GM12892 (cell line): ENCODE data around the gene CACNB3. TPM values are rescaled to one million over a fixed set of nuclear protein-coding genes. Genes with fewer than 3 reads are reported as not detected.

Experiments used
- DNase-seq: peaks from one replicate; pipeline ENCODE4 v3.0.0; 2011; ENCODE audit not compliant: insufficient read length
- FAIRE-seq: peaks from 2 replicates; lab custom pipeline; 2011; peaks lifted over from hg19 to GRCh38; lab: Jason Lieb, UNC
- POLR2A ChIP-seq: IDR thresholded peaks from 2 replicates; pipeline ENCODE4 v1.6.1; 2011; ENCODE audit warnings: low read depth, low read length, control low read depth
- POLR2AphosphoS5 ChIP-seq: IDR thresholded peaks from 2 replicates; pipeline ENCODE4 v1.6.1; 2011; ENCODE audit warnings: low read depth, low read length, control low read depth
- TAF1 ChIP-seq: IDR thresholded peaks from 2 replicates; pipeline ENCODE4 v1.6.1; 2011; ENCODE audit warnings: low read depth, mild to moderate bottlenecking, control low read depth, low read length, borderline replicate concordance
- polyA plus RNA-seq: library from polyadenylated mRNA; unstranded; fragments of >200 nt; gene quantifications from one replicate; pipeline ENCODE4 v1.2.1, GENCODE V29; 2012; ENCODE audit warnings: missing spikeins, inconsistent platforms; ENCODE audit not compliant: missing spikeins

The CACNB3 gene
- polyA plus RNA-seq, result 1.8 TPM

DNA sequence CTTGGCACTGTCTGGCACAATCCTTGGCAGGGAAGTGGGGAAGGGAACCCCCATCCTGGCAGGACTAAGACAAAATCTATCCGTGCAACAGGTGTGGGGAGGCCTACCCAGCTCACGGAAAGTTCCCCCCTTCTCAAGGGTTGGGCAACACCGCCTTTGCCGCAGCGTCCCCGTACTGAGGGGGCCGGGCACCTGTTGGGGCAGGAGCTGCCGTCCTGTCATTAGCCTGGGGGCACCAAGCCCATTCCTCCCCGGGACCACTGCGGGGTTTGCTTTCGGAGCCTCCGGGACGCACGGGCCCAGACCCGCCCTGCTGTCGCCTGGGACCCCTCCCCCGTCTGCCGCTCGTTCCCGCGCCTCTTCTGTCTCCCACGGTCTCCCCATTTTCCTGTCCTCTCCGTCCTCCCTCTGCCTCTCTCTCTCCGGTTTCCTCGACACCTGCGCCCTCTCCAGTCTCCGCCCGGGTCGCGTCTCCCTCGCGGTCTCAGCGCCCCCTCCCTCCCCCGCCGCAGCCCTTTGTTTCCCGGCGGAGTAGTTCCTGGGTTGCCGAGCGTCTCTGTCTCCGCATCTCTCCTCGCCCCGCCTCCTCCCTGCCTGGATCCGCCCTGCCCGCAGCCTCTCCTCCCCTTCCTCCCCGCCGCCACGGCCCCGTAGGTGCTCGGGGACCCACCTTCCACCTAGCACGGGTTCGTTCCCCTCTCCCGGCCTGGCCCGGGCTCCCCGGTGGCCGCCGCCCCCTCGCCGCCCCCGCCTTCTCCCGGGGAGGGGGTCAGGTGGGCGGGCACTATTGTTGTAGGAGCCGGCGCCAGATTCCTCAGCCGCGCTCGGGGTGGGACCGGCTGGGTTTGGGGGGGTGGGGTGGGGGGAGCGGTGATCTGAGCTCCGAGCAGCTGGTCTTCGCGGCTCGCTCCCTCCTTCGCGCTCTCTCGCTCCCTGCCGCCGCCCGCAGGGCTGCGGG, at the start of gene CACNB3:
TSS of gene CACNB3 (plus strand) at position 624 of the 958 bp plus-strand sequence. CDS start 434 bp downstream, outside the sequence.
- peak; percentile 64 for DNase-seq
- no peak for TF ChIP-seq POLR2AphosphoS5
- no peak for TF ChIP-seq TAF1
- no peak for TF ChIP-seq POLR2A
- FAIRE-seq, result peak; percentile 67

DNA sequence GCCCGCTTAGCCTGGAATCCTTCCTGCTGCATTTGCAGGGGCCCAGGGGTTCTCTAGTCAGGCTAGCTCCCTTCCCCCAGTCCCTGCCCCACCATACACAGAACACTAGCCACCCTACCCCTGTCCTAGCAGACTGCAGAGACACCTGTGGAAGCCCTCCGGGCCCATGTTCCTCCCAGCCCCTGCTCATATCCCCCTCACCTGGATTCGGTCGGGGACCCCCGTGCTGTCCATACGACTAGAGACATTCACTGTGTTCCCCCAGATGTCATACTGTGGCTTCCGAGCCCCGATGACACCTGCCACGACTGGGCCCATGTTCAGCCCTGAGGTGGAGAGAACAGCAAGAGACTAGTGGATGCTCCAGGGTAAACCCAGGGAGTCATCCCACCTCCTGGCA, 49.6 kb upstream of the CACNB3 start:
- DNase-seq (no peak), FAIRE-seq (no peak)
- no peak for TF ChIP-seq POLR2AphosphoS5
- TF ChIP-seq POLR2A, result no peak

DNA sequence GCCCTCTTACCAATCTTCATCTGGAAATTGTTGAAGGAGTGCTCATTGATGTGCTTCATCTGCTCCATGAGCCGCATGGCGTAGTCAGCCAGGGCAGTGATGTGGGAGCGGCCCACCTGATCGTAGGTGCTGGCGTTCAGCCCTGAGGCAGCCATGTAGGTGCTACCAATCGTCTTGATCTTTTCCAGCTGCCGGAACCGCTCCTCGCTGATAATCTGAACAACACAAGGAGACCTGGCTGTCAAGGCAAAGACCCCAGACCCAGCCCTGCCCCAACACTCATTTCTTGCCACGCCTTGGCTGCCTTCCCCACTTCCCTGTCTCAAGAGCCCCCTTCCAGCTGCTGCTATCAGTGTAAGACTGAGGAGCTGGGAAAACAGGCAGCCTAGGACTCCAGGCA, 47.5 kb upstream of the CACNB3 start:
- DNase-seq (no peak), FAIRE-seq (no peak)

GRCh38 chr12:48771588-48772112, 46.6 kb upstream of the CACNB3 start:
- TF ChIP-seq POLR2A, result no peak
- no peak for DNase-seq
- FAIRE-seq, result no peak

More for the DNA sequence above, 47.5 kb upstream of the CACNB3 start:
- TF ChIP-seq POLR2AphosphoS5, result no peak
- no peak for TF ChIP-seq TAF1
- TF ChIP-seq POLR2A, result no peak

GRCh38 chr12:48773686-48774085, 44.6 kb upstream of the CACNB3 start:
- no peak for TF ChIP-seq POLR2AphosphoS5
- TF ChIP-seq POLR2A, result no peak
- DNase-seq (no peak), FAIRE-seq (no peak)

GRCh38 chr12:48774516-48774915, 43.8 kb upstream of the CACNB3 start:
- DNase-seq (no peak), FAIRE-seq (no peak)
- no peak for TF ChIP-seq POLR2AphosphoS5

DNA sequence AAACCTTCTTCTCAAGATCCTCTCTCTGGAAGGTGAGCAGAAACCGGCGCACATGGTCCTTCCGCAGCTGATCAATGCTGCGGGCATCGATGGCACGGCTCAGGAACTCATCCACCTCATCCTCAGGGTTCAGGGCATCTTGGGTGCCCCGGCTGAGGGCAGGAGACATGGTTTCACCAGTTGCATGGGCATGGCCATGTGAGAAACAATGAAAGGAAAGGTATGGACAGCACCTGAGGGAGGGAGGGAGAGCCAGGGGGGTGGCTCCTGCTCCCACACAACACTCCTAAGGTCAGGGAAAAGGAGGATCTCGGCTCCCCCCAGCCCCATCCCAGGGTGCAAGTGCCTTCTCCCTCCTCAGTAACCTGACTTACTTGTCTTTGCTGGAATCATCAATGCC, 43.0 kb upstream of the CACNB3 start:
- DNase-seq (no peak), FAIRE-seq (no peak)
- no peak for TF ChIP-seq POLR2AphosphoS5
- TF ChIP-seq TAF1, result no peak
- no peak for TF ChIP-seq POLR2A

DNA sequence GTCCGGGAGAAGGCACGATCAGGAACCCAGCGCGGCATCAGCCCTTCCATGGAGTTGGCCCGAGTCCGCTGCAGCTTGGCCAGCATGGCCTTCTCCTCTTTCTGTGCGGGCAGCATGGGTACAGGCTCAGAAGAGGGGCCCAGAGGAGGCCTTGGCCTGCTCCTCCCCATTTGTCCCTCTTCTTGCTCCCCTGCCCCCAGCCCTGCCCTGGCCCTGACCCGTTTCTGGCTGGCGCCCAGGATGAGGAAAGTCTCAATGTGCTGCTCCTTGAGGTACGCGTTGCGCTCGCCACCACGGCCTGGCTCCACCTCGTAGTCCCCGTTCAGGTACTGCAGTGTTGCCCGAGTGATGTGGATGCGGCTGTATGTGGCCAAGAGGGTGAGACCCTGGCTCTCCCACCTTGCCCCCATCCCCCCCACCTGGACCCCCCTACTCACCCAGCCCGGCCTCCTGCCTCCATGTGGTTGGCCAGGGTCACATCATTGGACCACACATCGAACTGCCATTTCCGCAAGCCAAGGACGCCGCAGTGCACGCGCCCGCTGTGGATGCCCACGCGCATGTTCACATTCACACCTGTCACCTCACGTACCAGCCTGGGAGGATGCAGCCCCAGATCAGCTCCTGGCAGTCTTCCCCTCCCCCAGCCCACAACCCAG, 42.2 kb upstream of the CACNB3 start:
- no peak for DNase-seq
- no peak for TF ChIP-seq POLR2A
- no peak for TF ChIP-seq POLR2AphosphoS5
- TF ChIP-seq TAF1, result no peak
- no peak for FAIRE-seq

DNA sequence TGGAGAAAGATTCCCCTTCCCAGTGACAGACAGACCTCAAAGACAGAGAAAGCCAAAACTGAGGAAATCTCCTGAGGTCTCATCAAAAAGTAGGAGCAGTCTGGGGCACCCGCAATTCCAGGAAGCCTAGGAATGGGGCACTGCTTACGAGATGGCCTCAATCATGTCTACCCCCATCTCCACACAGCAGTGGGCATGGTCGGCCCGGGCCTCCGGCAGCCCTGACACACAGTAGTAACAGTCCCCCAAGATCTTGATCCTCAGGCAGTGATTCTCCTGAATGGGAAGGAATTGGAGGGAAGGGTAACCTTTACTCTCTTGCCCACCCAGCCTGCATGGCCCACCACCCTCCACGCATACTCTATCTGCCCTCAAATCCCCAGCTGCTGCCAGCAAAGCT, 41.3 kb upstream of the CACNB3 start:
- TF ChIP-seq POLR2AphosphoS5, result no peak
- no peak for TF ChIP-seq TAF1
- TF ChIP-seq POLR2A, result no peak
- no peak for DNase-seq
- no peak for FAIRE-seq

DNA sequence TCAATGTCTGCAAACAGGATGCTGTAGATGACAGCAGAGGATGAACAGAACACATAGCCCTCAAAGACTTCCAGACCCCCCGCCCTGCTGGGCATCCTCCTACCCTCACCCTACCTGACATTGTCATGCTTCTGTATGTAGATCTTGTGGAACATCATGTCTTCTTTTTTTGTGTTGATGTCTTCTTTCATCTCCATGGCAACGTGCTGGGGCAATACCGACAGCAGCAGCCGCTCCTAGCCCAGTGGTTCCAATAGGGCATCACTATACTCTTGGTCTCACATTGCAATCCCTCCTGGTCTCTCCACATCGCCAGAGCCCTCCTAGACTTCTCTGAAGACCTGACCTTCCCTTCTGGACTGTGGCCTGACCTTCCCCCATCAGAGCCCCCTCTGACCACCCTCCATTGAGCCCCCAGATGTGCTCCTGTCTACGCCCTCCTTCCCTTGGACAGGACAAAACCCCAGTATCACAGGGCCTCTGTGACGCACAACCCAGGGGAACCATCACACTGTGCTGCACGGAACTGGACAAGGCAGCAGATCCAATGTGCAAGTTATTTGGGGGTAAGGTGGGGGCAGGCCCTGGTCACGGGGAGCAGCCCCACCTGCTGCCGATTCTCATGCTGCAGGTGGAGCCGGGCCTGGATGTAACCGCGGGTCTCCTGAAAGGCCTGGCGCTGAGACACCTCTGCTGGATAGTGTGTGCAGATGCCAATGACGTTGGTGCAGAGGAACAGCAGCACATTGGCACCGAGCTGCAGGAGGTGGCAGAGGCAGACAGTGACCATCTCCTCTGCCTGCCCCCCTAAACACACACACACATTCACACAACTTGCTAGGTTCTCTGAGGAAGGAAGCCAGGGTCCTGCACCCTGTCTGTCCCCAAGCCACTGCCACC, 40.5 kb upstream of the CACNB3 start:
- DNase-seq, result no peak
- TF ChIP-seq TAF1 (no peak), POLR2AphosphoS5 (no peak), POLR2A (no peak)
- FAIRE-seq, result no peak

DNA sequence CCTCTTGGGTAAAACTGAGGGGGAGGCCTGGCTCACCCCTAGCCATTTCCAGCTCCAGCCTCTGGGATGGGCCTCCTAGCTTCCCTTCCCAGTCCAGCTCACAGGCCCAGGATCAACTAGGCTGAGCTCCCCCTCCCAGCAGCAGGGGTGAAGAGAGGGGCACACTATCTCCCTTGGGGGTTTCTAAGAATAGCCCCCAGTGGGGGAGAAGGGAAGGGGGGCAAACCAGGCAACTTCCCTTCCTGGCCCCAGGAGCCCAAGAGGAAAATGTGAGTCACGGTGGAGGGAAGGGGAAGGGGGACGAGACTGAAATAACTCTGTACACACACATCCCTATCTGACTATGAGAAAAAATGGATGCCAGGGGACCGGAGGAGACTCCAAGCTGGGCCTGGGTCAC, 38.4 kb upstream of the CACNB3 start:
- FAIRE-seq, result no peak
- DNase-seq, result no peak
- TF ChIP-seq POLR2A (no peak), TAF1 (no peak), POLR2AphosphoS5 (no peak)
